ENCODE measurements around the gene OR13H1. TPM values are rescaled to one million over a fixed set of nuclear protein-coding genes. Genes with fewer than 3 reads are reported as not detected.

The OR13H1 gene
- total and polyA plus RNA-seq, 9 of the 15 experiments (the other 6 are each of a cell fraction or from before 2014, with no cell fraction given): not detected

DNA sequence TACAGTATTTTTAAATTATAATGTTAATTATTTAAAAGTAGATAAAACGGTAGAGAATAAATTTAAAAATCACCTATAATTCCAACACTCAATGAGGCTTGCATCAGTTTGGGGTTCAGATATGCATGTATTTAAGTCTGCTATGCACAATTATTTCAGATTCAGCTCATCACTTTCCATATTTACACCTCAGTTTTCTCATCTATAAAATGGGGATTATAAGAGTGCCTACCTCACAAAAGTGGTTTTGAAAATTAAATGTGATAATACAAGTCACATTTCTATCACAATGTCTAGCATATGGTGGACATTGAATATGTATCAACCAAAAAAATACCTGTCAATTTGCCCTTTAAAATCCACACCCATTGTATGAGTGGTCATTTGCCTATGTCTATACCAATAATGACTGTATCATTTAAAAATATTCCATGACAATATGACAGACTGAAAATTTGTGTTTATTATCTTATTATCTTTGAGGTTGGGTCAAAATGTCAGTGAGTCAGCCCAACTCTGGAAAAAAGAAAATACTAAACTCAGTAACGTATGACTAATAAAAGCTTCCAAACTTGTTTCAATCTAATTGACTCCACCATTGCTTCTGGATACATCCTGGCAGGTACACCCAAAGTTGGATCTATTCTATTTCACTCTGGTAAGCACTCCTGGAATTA is 20.8 kb downstream of the OR13H1 start (continued):
- no peak for TF ChIP-seq RBM39 (optimal IDR thresholded peaks at IDR 0.05; ENCODE audit: low read depth, low read length)
- no peak for TF ChIP-seq ZNF253 (CRISPR knock-in tag; conservative IDR thresholded peaks at IDR 0.05)
- no peak for TF ChIP-seq POLR3A (IDR thresholded peaks at IDR 0.05; ENCODE audit: borderline replicate concordance, extremely low read depth, insufficient read depth, insufficient read length)
- no peak for TF ChIP-seq SETDB1 (IDR thresholded peaks at IDR 0.05; ENCODE audit: low read length)
- TF ChIP-seq, protein P1, sequence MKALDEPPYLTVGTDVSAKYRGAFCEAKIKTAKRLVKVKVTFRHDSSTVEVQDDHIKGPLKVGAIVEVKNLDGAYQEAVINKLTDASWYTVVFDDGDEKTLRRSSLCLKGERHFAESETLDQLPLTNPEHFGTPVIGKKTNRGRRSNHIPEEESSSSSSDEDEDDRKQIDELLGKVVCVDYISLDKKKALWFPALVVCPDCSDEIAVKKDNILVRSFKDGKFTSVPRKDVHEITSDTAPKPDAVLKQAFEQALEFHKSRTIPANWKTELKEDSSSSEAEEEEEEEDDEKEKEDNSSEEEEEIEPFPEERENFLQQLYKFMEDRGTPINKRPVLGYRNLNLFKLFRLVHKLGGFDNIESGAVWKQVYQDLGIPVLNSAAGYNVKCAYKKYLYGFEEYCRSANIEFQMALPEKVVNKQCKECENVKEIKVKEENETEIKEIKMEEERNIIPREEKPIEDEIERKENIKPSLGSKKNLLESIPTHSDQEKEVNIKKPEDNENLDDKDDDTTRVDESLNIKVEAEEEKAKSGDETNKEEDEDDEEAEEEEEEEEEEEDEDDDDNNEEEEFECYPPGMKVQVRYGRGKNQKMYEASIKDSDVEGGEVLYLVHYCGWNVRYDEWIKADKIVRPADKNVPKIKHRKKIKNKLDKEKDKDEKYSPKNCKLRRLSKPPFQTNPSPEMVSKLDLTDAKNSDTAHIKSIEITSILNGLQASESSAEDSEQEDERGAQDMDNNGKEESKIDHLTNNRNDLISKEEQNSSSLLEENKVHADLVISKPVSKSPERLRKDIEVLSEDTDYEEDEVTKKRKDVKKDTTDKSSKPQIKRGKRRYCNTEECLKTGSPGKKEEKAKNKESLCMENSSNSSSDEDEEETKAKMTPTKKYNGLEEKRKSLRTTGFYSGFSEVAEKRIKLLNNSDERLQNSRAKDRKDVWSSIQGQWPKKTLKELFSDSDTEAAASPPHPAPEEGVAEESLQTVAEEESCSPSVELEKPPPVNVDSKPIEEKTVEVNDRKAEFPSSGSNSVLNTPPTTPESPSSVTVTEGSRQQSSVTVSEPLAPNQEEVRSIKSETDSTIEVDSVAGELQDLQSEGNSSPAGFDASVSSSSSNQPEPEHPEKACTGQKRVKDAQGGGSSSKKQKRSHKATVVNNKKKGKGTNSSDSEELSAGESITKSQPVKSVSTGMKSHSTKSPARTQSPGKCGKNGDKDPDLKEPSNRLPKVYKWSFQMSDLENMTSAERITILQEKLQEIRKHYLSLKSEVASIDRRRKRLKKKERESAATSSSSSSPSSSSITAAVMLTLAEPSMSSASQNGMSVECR (CRISPR knock-in tag; IDR thresholded peaks at IDR 0.05): no peak
- TF ChIP-seq NCOA1 (IDR thresholded peaks at IDR 0.05; ENCODE audit: low read depth): no peak
- no peak for TF ChIP-seq MBD1 (CRISPR knock-in tag; IDR thresholded peaks at IDR 0.05)
- TF ChIP-seq SREBF2 (CRISPR knock-in tag; IDR thresholded peaks at IDR 0.05): no peak
- TF ChIP-seq SMARCB1 (IDR thresholded peaks at IDR 0.05; ENCODE audit: insufficient read length, low read depth): no peak
- TF ChIP-seq FOXA3 (CRISPR knock-in tag; conservative IDR thresholded peaks at IDR 0.05 in 1 of 2, IDR thresholded peaks at IDR 0.05 in 1 of 2): 0 out of 4 replicates have a peak, but pooled peaks of 1 of the 2 experiments have one; percentile 31
- TF ChIP-seq SIX5 (IDR thresholded peaks at IDR 0.05; ENCODE audit: borderline replicate concordance in 1 of 2, insufficient read depth in 1 of 2, low read depth in 1 of 2, low read length in 2 of 2): no peak
- TF ChIP-seq ZBTB12 (CRISPR knock-in tag; IDR thresholded peaks at IDR 0.05): no peak
- TF ChIP-seq NR2C2 (CRISPR knock-in tag; IDR thresholded peaks at IDR 0.05): no peak
- no peak for TF ChIP-seq NR2C2 (tag; IDR thresholded peaks at IDR 0.05)
- TF ChIP-seq, protein P2, sequence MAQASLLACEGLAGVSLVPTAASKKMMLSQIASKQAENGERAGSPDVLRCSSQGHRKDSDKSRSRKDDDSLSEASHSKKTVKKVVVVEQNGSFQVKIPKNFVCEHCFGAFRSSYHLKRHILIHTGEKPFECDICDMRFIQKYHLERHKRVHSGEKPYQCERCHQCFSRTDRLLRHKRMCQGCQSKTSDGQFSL (CRISPR knock-in tag; IDR thresholded peaks at IDR 0.05): no peak
- TF ChIP-seq, protein P2 (tag; IDR thresholded peaks at IDR 0.05): no peak
- TF ChIP-seq, protein P3, sequence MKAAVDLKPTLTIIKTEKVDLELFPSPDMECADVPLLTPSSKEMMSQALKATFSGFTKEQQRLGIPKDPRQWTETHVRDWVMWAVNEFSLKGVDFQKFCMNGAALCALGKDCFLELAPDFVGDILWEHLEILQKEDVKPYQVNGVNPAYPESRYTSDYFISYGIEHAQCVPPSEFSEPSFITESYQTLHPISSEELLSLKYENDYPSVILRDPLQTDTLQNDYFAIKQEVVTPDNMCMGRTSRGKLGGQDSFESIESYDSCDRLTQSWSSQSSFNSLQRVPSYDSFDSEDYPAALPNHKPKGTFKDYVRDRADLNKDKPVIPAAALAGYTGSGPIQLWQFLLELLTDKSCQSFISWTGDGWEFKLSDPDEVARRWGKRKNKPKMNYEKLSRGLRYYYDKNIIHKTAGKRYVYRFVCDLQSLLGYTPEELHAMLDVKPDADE (conservative IDR thresholded peaks at IDR 0.05; ENCODE audit: control insufficient read depth, low read depth, low read length): no peak
- TF ChIP-seq ZNF354B (CRISPR knock-in tag; IDR thresholded peaks at IDR 0.05): no peak

Data from K562 (cell line).